OCI-M2 (cell line): Measurements from ENCODE around the gene SLC37A2.
"Not testable (repeated sequence)": the region's sequence is repeated elsewhere in the genome, so short reads cannot be mapped to it uniquely, and the experiment has no call there.

ENCODE experiments used
- DNase-seq: peaks from one replicate; lab custom pipeline; 2025; ENCODE audit not compliant: unreplicated experiment; lab: John Stamatoyannopoulos, UW

SLC37A2 gene

DNA sequence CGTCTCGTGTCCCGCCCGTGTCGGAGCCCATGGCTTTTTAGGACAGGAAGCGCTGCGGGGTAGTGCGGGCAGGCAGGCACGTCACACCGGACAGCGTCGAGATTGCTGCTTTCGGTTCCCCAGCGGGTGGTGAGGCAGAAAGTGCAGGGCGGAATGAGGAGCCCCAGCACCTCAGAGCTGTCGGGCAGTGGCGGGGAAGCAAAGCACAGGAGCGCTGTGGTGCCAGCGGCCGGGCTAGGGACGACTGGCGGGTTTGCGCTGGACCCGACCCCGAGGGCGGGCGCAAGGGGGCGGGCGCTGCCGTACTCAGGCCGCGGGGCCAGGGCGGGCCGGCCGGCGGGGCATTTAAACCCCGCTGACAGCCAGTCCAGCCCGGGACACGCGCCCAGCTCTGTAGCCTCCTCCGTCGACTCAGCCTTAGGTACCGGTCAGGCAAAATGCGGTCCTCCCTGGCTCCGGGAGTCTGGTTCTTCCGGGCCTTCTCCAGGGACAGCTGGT lies at the start of gene SLC37A2:
SLC37A2 (plus strand) TSS at position 375 of the 498 bp plus-strand sequence; CDS start at position 438, 63 bp downstream.
- DNase-seq, result no peak

DNA sequence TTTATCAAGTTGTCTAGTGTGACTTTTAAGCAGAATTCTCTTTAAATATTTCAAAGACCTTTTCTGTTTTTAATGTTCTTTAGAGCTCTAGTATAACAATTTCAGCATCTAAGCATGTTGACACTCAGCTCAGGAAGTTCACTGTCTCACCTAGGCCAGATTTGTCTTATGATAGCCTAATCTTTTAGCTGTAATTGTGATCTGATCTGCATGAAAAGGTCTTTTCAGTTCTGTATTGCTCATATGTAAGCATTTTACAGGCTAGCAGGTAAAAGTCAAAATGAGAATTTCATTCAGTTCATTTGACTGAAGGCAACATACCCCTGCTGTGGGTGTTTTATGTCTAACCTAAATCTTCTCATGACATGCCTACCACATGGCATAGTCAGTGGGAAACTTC lies 46.7 kb upstream of the SLC37A2 start:
- no peak for DNase-seq

DNA sequence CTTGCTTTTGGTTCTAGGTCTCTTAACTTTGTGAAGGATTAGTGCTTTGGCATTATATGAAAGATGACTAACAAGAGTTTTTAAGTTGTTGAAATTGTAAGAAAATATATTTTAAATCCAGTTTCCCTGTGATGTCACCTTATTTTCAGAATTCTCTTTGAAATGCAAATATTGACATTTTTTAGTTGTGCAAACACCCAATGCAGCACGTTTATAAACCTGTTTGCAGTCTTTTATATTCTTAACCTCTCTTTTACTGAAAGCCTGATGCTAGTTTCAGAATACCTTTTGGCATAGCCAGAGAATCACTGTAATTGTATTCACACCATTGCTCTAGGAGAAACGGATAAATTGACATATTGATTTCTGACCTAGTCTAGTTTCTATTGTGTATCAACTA lies 42.8 kb upstream of the SLC37A2 start:
- no peak for DNase-seq

DNA sequence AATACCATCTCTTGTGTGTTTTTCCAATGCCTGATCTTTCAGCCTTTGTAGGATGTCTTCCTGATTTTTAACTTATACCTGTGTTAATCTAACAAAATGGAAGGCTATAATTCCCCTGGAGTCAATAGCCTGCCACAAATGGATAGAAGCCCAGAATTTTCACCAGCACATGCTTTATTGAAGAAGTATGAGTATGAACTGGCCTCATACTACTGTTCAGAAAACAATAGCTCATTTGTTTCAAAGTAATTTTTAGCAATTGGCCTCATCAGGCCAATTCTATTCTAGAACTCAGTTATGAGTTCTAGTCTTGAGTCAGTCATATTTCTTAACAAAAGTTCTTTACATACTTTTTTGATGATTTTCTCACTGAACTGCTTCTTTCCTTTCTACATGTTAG lies 40.6 kb upstream of the SLC37A2 start:
- DNase-seq, result no peak

DNA sequence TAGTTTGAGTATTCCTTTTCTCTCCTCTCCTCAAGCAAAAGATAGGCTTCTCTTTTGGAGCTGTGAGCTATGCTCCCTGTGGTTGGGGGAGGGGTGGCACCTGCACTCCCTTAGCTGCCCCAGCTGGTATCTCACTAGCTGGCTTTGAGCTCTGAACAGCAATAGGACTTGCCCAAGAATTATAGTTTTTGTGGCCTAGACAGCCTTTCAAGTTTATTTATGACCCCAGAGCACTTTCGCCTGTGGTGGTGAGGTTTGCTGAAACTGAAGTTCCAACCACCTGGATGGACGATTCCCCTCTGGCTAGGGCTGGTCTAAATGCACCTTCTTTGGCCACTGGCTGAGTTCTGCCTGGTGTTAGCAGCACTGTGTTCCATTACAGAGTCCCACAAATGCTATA lies 37.1 kb upstream of the SLC37A2 start:
- no peak for DNase-seq

DNA sequence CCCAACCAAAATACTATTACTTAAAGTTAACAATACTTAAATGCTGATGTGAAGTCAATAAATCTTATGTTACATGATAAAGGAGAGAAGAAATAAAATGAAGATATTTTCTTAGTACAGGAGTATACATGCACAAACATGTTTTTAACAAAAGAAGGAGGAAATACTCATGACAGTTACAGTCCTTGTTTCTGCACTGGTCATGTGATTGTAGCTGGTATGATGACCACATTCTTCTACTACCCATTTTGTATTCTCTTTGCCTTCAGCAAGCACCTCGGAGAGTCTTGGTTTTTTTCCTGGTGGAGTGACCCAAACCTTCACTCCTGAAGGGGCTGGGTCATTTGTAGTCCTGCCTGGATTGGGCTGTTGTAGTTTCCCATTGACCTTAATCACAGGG lies 33.7 kb upstream of the SLC37A2 start:
- DNase-seq, result not testable (repeated sequence)

DNA sequence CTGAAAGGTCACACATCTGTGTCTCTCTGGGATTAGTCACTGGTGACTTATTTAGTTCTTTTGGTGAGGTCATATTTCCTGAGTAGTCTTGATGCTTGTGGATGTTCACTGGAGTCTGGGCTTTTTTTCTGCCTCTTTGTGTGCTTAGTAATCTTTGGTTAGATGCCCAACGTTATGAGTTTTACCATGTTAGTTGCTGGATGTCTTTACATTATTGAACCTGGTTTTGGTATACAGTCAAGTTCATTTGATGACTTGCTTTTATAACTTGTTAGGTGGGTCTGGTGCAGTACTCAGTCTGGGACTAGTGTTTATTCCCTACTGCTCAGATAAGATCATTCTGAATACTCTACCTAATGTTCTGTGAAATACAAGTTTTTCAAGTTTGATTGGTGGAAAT lies 26.2 kb upstream of the SLC37A2 start:
- DNase-seq, result no peak

DNA sequence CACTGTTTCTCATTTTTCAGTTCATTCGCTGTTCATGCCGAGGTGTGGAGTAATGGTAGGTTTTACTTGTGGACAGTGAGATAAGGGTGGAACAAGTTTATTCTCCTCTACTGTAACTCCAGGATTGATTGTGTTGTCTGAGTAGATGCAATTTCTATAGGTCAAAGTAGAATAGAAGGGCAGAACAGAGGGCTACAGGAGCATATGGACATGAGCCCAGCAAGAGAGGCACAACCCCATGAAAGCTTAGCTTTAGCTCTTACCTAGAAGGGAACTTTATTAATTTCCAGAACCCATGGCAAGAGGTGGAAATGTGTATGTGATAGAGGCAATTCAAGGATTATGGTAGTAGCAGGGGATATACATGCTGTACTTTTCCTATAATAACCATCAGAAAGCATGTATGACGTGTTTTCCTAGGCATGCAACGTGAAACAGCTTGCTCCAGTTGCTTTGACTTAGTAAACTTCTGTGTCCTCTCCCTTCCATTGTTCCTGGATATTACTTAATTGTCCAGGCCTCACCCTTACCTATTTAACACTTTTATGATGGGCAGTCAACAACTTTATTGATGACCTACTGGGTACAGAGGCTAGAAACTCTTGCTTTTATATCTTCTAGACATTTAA lies 13.8 kb upstream of the SLC37A2 start:
- DNase-seq, result no peak

DNA sequence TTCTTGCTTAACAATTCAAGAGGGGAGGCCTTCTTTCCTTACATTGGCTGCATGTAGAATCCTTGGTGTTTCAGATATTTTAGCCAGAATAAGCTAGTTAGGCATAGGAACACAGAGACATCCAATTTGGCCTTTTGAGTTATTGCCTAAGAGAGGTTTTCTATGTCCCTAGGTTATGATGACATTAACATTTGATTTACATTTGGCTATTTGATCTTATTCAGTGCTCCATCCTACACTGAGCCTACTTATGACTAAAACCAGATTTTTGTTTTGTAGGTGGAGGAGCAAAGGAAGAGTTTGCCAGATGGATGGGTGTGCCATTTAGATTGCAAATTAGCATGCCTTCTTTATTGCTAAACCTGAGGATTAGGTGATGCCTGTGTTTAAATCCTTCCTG lies 11.1 kb upstream of the SLC37A2 start:
- no peak for DNase-seq

DNA sequence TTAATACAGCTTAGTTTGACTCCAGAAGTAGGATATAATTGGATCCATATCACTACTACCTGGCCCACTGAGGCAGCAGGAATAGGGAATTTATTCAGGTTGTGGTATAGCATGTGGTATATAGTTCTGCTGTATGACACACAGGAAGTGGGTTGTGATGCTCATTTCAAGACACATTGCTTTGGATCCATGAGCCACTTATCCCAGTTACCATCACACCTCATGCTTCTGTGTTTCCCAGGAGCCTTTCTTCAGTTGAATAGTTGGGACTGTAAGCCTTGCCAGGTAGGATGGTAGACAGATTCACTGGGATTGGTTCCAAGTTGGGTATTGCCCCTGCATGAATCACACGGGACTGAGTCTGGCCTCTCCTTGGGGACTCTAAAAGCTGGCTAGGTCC lies 9.9 kb upstream of the SLC37A2 start:
- DNase-seq, result no peak

DNA sequence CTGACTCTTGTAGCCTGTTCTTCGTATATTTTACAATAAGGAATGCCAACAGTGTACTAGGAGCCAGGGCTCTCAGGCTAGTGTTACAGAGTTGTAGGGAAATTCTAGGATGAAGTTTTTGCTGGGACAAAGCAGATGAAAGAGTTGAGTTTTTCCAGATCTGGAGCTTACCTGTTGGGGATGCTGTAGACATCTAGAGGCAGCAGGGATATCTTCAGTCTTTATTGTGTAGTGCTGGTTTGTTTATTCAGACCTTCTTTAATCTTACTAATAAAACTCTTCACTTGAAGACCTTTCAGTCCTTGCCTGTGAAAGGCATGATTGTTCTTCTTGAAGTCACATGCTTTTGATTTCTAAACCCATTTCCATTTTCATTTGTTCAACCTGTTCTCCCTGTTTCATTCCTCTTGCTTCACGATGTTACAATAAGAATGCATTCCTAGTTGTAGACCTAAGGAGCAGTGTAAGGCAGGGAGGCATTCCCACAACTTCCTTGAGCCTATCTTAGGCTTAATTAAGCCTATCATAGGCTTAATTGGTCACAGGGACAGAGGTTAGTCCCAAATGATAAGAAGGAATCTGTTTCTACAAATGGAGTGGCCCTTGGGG lies 7.9 kb upstream of the SLC37A2 start:
- DNase-seq, result no peak

DNA sequence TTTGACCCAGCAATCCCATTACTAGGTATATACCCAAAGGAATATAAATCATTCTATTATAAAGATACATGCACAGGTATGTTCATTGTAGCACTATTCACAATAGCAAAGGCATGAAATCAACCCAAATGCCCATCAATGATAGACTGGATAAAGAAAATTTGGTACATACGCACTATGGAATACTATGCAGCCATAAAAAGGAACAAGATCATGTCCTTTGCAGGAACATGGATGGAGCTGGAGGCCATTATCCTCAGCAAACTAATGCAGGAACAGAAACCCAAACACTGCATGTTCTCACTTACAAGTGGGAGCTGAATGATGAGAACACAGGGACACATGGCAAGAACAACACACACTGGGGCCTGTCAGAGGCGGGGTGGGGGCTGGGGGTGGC lies 7.0 kb upstream of the SLC37A2 start:
- not testable (repeated sequence) for DNase-seq

DNA sequence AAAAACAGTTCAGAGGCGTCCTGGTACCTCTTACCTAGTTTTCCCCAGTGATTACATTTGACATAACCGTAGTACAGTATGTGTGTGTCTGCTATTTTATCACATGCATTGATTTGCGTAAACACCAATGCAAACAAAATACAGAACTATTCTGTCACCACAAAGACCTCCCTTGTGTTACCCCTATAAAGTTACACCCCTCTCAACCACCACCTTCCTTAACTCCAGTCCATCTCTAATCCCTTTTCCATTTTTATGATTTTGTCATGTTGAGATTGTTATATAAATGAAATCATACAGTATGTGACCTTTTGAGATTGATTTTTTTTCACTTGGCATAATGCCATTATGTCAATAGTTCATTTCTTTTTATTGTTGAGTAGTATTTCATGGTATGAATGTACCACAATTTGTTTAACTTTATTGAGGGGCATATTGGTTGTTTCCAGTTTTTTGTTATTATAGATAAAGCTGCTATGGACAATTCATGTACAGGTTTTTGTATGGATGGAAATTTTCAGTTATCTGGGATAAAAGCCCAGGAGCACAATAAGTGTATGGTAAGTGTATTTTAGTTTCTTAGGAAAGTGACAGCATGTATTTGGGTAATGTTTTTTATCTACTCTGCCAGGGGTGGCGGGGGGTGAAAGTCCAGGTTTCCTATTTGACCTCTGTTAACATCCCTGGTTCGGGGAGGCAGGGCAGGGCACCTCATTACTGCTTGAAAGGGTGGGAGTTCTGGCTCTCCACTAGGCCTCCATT lies 6.0 kb upstream of the SLC37A2 start:
- DNase-seq, result no peak

DNA sequence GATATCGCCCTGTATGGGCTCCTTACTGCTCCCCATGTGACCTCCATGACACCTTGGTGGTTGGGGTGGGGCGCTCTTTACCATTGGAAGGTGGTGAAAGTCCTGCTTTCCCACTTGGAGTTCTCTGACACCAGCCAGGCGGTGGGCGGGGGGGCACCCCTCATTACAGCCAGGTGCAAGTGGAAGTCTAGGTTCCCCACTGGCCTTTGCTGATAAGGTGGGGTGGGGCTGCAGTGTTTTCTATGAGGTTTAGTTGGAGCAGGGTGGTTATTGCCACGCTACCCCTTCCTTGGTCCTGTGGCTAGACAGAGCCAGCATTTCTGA lies 5.5 kb upstream of the SLC37A2 start:
- no peak for DNase-seq

DNA sequence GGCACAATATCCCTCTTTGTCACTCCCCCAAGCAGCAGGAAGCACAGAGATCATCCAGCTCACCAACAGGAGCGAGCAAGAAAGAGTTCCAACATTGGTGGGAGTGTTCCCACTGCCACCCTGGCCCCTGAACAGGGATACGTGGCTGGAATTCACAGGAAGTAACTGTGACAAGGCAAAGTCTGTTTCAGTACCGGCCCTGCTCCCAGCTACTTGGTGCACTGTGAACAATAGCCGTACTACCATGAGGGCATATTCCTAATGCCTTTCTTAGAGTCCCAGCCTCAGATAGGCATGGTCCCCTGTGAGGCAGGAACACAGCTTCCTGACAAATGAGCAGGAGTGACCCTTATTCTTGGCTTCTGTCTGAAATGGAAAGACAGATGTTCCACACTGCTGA lies 1.8 kb upstream of the SLC37A2 start:
- no peak for DNase-seq

DNA sequence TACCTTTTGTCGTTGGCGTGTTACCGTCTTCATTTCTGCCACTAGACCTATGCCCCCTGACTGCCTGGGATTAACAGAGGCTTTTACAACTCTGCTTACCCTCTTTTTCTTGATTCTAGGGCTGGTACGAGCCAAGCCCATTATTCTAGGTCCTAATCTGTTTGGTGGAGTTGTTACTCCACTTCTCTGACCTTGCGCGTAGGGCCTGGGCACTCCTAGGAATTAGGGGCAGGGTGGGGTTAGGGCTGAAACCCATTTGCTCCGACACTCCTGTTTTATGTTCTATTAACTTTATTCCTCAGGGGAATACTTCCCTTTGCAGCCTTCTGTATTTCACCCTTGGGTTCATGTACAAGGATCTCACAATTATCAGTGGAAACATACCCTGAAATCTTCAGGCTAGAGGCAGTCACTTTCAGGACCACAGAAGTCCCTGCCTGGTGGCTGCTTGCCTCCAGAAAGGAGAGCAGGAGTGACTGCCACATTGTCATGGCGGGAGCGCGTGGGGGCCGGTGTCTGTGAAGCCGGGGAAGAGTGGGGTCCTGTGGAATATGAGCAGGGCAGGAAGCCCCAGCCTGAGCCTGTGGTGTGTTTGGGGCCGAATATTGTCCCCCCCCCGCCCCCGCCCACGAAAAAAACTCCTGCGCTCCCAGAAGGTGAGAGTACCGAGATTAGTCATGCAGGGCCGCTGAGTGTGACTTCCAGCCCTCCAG lies 731 bp upstream of the SLC37A2 start:
- DNase-seq, result no peak

DNA sequence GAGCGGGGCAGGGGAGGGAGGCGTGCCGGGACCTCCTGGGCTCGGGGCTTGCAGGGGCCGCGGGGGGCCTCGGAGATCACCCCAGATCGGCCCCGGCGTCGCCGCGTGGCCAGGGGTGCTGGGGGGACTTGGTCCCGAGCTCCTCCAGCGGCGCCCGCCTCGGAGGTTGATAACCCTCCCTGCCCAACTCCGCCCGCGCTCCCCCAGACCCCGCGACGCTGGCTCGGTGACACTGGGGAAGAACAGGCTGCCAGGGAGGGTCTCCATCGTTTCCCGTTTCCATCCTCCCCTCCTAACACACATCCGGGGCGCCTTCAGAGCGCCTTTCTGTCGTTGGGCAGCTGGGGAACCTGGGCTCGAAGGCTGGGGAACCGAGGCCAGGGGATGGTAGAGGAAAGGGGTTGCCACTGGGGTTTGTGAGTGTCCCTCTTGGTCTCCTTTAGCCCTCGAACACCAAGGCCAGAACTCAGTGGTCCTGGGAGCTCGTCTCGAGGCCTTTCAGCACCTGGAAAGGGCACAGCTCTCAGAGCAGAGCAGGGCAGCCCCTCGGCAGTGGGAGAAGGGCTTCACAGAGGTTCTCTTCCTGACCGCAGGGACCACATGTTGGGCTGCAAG lies 431 bp downstream of the SLC37A2 start:
- no peak for DNase-seq

DNA sequence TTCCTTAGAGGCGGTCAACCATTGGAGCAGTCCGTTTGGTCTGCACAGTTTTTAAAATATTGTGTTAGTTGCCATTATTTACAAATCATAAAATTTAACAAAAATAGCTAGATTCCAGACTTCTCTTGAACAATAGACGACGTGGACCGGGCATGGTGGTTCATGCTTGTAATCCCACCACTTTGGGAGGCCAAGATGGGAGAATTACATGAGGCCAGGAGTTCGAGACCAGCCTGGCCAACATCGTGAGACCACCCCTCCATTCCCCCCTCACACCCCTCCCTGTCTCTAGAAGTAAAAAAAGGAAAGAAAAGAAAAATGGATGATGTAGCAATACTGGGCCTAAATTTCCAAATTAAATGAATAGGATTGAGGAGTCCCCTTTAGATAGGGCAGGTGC lies 965 bp downstream of the SLC37A2 start:
- no peak for DNase-seq

DNA sequence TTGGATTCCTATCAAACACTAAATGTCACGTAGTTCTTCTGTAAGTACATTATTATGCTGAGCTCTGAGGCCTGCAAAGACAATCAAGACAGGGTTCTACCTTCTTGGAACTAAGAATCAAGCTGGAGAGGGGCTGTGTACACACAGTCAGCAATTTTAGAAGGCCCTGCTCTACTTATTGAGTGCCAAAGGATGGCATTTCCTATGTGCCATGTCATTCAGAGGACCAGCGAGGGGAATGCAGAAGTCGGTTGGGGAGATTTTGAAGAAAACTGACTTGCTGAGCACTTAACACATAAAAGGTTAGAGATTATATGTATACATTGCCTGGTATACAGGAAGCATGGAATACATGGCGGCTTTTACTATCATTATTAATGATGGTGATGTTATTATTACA lies 5.3 kb downstream of the SLC37A2 start:
- no peak for DNase-seq

DNA sequence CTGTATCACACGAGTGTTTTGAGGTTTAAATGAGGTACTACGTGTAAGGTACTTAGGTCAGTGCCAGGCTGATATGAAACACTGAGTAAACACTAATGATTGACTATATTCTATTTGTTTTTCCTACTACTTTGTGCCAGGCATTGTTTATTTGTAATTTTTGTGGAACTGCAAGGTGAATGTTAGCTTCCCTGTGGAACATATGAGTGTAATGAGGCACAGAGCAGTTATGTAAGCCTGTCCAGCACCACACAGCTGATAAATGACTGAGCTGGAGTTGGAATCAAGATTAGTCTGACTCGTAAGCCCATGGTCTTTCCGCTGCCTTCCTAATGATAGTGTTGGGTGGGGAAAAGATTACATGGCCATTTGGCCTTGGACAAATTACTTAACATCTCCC lies 5.9 kb downstream of the SLC37A2 start:
- no peak for DNase-seq

DNA sequence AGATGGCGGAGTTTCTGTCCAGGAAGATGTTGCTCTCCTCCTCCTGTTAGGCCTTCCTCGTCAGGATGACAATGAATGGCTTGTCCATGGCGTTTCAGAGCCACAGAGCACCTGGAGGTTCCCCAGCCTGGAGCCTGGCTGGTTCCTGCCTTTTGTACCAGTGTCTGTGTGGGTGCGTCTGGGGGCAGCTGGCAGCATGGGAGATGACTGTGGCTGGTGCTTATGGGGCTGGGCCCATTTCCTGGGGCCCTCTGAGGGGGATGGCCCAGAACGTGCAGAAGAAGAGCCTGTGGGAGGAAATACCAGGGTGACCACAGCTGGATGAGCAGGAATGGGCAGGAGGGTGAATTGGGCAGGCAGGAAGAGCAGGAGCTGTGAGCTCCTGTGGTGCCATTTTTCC lies 6.7 kb downstream of the SLC37A2 start:
- DNase-seq, result no peak
